ENCODE data around the gene SERPINB5. TPM values are rescaled to one million over a fixed set of nuclear protein-coding genes. Genes with fewer than 3 reads are reported as not detected.
A peak's percentile ranks its signal among the peaks of the same experiment; 100 is the strongest.

SERPINB5 gene
- total and polyA plus RNA-seq, 2 experiments from 2014 or later = 0.23 to 0.76 TPM

GRCh38 chr18:63439334-63439733 is 37.4 kb upstream of the SERPINB5 start:
- TF ChIP-seq, protein P1, sequence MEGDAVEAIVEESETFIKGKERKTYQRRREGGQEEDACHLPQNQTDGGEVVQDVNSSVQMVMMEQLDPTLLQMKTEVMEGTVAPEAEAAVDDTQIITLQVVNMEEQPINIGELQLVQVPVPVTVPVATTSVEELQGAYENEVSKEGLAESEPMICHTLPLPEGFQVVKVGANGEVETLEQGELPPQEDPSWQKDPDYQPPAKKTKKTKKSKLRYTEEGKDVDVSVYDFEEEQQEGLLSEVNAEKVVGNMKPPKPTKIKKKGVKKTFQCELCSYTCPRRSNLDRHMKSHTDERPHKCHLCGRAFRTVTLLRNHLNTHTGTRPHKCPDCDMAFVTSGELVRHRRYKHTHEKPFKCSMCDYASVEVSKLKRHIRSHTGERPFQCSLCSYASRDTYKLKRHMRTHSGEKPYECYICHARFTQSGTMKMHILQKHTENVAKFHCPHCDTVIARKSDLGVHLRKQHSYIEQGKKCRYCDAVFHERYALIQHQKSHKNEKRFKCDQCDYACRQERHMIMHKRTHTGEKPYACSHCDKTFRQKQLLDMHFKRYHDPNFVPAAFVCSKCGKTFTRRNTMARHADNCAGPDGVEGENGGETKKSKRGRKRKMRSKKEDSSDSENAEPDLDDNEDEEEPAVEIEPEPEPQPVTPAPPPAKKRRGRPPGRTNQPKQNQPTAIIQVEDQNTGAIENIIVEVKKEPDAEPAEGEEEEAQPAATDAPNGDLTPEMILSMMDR (IDR thresholded peaks at IDR 0.05; ENCODE audit: poor library complexity) = peak; percentile 85
- TF ChIP-seq EZH2phosphoT487 (IDR thresholded peaks at IDR 0.05; ENCODE audit: low read depth, severe bottlenecking, unreplicated experiment) = no peak
- WGBS (ENCODE audit: low lambda C conversion rate, missing lambda C conversion rate) = 7% methylated on average over 6 of the region's 6 CpGs
- no peak overlapping the region for H3K4me3 ChIP-seq
- peaks cover 7% of the 10 kb centered on the region for H3K27me3 ChIP-seq
- no peaks in the 10 kb centered on the region for H4K20me1 ChIP-seq (ENCODE audit: insufficient read depth, poor library complexity, severe bottlenecking)
- H3K4me2 ChIP-seq = no peak overlapping the region
- no peaks in the 10 kb centered on the region for H3K4me1 ChIP-seq (ENCODE audit: insufficient read depth)
- no peak overlapping the region for H3K27ac ChIP-seq
- no peaks in the 10 kb centered on the region for H3K9me2 ChIP-seq (replicated peaks; ENCODE audit: insufficient read depth)
- H2AFZ ChIP-seq = no peak overlapping the region
- H3K79me2 ChIP-seq = no peaks in the 10 kb centered on the region
- H3K36me3 ChIP-seq (replicated peaks; ENCODE audit: insufficient read depth, low read depth) = no peaks in the 10 kb centered on the region
- no peaks in the 10 kb centered on the region for H3K9me3 ChIP-seq (ENCODE audit: low read depth)
- DNase-seq (ENCODE audit: low spot score) = peak; percentile 73

DNA sequence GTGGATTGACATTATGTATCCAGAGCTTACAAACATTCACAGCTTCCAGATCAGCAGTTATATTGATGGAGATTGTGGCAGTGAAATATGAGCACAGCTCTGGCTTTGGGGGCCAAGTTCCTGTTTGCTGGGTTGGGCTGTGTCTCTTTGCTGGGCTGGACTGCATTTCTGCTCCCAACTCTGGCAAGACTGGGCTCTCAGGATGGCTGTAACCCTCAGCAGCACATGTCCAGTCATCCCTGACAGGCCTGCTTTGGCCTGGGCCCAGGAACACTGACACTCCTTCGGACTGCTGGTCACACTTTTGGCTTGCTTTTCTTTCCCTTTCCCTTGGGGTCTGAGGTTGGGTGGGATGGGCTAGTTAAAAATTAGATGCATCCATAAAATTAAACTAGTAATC is 36.5 kb upstream of the SERPINB5 start:
- H3K27ac ChIP-seq = no peak overlapping the region
- WGBS (ENCODE audit: low lambda C conversion rate, missing lambda C conversion rate) = 81% methylated on average over 1 of the region's 1 CpG
- no peak for DNase-seq (ENCODE audit: low spot score)

GRCh38 chr18:63440881-63441280 is 35.9 kb upstream of the SERPINB5 start:
- no peaks in the 10 kb centered on the region for H4K20me1 ChIP-seq (ENCODE audit: insufficient read depth, poor library complexity, severe bottlenecking)
- H3K79me2 ChIP-seq = no peaks in the 10 kb centered on the region
- H3K4me3 ChIP-seq = no peak overlapping the region
- WGBS (ENCODE audit: low lambda C conversion rate, missing lambda C conversion rate) = 88% methylated on average over 5 of the region's 5 CpGs
- no peaks in the 10 kb centered on the region for H3K4me1 ChIP-seq (ENCODE audit: insufficient read depth)
- TF ChIP-seq, protein P1 (IDR thresholded peaks at IDR 0.05; ENCODE audit: poor library complexity) = no peak
- no peak for TF ChIP-seq EZH2phosphoT487 (IDR thresholded peaks at IDR 0.05; ENCODE audit: low read depth, severe bottlenecking, unreplicated experiment)
- TF ChIP-seq EZH2 (IDR thresholded peaks at IDR 0.05; ENCODE audit: borderline replicate concordance) = no peak
- no peaks in the 10 kb centered on the region for H3K9me3 ChIP-seq (ENCODE audit: low read depth)
- H3K9me2 ChIP-seq (replicated peaks; ENCODE audit: insufficient read depth) = no peaks in the 10 kb centered on the region
- no peak overlapping the region for H3K4me2 ChIP-seq
- no peaks in the 10 kb centered on the region for H3K36me3 ChIP-seq (replicated peaks; ENCODE audit: insufficient read depth, low read depth)
- H3K27me3 ChIP-seq = no peaks in the 10 kb centered on the region
- no peak overlapping the region for H2AFZ ChIP-seq
- DNase-seq (ENCODE audit: low spot score) = no peak
- H3K27ac ChIP-seq = no peak overlapping the region

More for the DNA sequence above, 36.5 kb upstream of the SERPINB5 start:
- no peaks in the 10 kb centered on the region for H4K20me1 ChIP-seq (ENCODE audit: insufficient read depth, poor library complexity, severe bottlenecking)
- H3K27me3 ChIP-seq = no peaks in the 10 kb centered on the region
- H3K4me3 ChIP-seq = no peak overlapping the region
- TF ChIP-seq EZH2 (IDR thresholded peaks at IDR 0.05; ENCODE audit: borderline replicate concordance) (no peak), EZH2phosphoT487 (IDR thresholded peaks at IDR 0.05; ENCODE audit: low read depth, severe bottlenecking, unreplicated experiment) (no peak)
- TF ChIP-seq, protein P1 (IDR thresholded peaks at IDR 0.05; ENCODE audit: poor library complexity) = no peak
- H3K79me2 ChIP-seq = no peaks in the 10 kb centered on the region
- no peak overlapping the region for H3K4me2 ChIP-seq
- no peaks in the 10 kb centered on the region for H3K36me3 ChIP-seq (replicated peaks; ENCODE audit: insufficient read depth, low read depth)
- no peaks in the 10 kb centered on the region for H3K4me1 ChIP-seq (ENCODE audit: insufficient read depth)
- no peaks in the 10 kb centered on the region for H3K9me2 ChIP-seq (replicated peaks; ENCODE audit: insufficient read depth)
- H3K9me3 ChIP-seq (ENCODE audit: low read depth) = no peaks in the 10 kb centered on the region
- H2AFZ ChIP-seq = no peak overlapping the region

- no peaks in the 10 kb centered on the region for H3K27me3 ChIP-seq
- 93% methylated on average over 6 of the region's 6 CpGs for WGBS (ENCODE audit: low lambda C conversion rate, missing lambda C conversion rate)
- no peak for TF ChIP-seq EZH2phosphoT487 (IDR thresholded peaks at IDR 0.05; ENCODE audit: low read depth, severe bottlenecking, unreplicated experiment)
- no peak for TF ChIP-seq EZH2 (IDR thresholded peaks at IDR 0.05; ENCODE audit: borderline replicate concordance)
- TF ChIP-seq, protein P1 (IDR thresholded peaks at IDR 0.05; ENCODE audit: poor library complexity) = no peak
Observed at GRCh38 chr18:63443829-63444228, 32.9 kb upstream of the SERPINB5 start.

More at GRCh38 chr18:63443829-63444228, 32.9 kb upstream of the SERPINB5 start:
- Histone ChIP-seq H3K4me2 (no peak overlapping the region), H3K36me3 (replicated peaks; ENCODE audit: insufficient read depth, low read depth) (no peaks in the 10 kb centered on the region), H3K27ac (no peak overlapping the region), H3K4me3 (no peak overlapping the region), H3K9me2 (replicated peaks; ENCODE audit: insufficient read depth) (no peaks in the 10 kb centered on the region), H3K4me1 (ENCODE audit: insufficient read depth) (no peaks in the 10 kb centered on the region), H3K79me2 (no peaks in the 10 kb centered on the region), H3K9me3 (ENCODE audit: low read depth) (no peaks in the 10 kb centered on the region), H2AFZ (no peak overlapping the region), H4K20me1 (ENCODE audit: insufficient read depth, poor library complexity, severe bottlenecking) (no peaks in the 10 kb centered on the region)
- DNase-seq (ENCODE audit: low spot score) = no peak
